ENCODE measurements around the gene NSUN2. TPM values are rescaled to one million over a fixed set of nuclear protein-coding genes. Genes with fewer than 3 reads are reported as not detected.
"Not testable (repeated sequence)": the region's sequence is repeated elsewhere in the genome, so short reads cannot be mapped to it uniquely, and the experiment has no call there.

NSUN2 gene
- total RNA-seq, 1 donor from 2014 or later = 26.4 TPM

DNA sequence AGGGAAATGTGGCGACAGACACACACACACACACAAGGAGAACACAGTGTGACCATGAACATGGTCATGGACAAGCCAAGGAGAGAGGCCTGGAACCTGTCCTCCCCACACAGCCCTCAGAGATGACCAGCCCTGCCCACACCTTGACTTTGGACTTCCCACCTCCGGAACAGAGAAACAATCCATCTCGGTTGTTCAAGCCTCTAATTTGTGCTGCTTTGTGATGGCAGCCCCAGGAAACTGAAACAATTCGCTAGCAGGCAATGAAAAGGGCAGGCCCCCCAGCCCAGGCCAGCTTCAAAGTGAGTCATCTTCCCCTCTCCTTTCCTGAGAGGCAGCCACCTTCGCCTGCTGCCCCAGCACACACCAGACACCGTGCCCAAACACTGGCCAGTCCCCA, 47.7 kb downstream of the NSUN2 start:
- ATAC-seq = peak; percentile 37

DNA sequence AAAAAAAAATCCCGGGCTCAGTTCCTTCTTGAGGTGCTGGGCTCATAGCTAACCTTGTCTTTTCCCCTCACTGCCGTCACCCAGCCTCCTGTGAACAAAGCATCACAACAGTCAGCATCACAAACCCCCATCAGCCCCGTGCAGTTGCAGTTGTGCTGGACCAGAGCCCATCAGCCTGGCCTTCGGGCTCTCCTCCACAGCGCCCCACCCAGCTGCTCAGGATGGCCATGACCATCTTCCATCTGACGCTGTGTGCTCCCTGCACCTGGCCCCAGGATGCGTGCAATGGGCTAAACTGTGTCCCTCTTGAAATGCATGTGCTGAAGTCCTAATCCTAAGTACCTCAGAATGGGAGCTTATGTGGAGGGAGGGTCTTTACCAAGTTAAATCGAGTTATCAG, 48.1 kb downstream of the NSUN2 start:
- ATAC-seq = no peak

More for the DNA sequence above, 47.7 kb downstream of the NSUN2 start:
- DNase-seq (ENCODE audit: low spot score) = no peak

DNA sequence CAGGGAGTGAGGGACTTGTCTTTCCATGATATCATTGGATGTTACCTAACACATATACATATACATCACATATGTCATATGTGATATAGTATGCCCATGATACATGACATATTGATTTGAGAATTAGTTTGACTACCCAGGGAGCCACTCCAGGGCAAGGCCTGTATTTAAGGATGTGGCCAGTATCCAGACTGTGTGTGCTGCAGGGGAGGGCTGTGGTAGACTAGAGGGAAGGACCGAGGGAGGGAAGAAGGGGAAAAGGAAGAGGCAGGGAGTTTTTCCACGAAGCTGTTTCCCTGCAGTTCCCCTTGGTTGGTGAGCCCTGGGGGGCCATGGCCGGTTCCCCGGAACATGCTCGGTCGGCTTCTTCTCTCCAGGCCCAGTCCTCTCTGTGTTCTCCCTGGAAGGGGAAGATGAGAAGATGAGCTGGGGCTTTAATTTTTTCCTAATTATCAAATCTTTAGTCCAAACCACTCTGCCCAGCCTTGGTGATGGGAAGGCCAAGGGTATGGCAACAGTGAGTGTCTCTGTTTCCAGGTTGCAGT, 48.7 kb downstream of the NSUN2 start:
- ATAC-seq (peak; percentile 19), DNase-seq (ENCODE audit: low spot score) (no peak)

More for the DNA sequence above, 48.1 kb downstream of the NSUN2 start:
- DNase-seq (ENCODE audit: low spot score) = no peak

DNA sequence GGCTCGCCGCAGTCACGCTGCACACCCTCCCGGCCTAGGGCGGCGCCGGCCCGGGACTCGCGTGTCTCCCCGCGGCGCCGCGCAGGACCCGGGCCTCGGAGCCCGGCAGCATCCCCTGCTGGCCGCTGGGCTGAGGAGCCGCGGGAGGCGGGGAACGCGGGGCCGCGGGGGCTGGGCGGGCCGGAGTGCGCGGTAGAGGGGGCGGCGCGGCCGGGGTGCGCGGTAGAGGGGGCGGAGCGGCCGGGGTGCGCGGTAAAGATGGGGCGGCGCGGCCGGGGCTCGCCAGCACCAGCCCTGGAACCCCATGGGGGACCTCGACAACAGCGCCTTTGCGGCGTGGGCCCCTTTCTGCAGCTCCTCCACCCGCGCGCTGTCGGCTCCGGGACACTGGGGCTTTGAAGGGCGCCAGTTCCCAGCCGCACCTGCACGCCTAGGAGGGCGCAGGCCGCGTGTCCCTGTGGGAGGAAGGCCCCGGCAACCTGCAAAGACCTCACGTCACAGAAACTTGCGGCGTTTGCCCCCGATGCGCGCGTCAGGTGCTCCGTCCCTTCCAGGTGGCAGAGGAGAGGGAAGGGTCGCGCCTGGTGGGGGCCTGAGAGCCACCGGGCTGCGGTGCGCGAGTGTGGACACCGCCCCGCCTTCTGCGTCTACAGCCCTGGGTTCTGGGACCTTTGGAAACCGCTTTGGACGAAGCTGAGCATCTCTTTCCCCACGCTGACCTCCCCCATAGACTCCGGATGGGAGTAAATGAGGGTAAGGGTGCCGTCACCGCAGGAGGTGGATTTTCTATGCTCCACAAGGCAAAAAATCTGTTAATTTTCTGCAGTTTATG, 49.6 kb downstream of the NSUN2 start:
- ATAC-seq (peak; percentile 94), DNase-seq (ENCODE audit: low spot score) (peak; percentile 77)

DNA sequence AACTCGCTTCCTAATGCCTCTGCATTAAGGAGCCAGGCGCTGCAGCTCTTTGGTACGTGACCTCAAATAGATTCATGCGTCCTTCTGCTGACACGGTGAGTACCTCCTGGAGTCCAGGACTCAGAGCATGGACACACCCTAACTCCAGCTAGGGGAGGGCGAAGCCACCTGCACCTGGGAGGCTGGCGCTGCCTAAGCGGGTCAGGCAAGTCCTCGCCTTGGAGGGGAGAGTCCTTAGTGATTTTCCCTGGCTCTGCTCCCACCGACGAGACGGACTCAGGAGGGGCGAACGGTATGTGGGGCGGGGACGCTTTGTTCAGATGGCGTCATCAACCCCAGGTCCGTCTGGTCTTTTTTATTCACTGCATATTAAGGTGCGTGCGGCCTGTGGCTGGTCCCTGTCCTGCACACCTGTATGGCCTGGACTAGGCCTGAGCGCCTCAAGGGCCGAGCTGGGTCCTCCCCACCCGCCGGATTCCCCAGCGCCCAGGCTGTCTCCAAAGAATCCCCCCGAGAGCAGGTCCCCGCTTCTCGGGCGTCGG, 50.3 kb downstream of the NSUN2 start:
- peak; percentile 23 for ATAC-seq
- DNase-seq (ENCODE audit: low spot score) = no peak

DNA sequence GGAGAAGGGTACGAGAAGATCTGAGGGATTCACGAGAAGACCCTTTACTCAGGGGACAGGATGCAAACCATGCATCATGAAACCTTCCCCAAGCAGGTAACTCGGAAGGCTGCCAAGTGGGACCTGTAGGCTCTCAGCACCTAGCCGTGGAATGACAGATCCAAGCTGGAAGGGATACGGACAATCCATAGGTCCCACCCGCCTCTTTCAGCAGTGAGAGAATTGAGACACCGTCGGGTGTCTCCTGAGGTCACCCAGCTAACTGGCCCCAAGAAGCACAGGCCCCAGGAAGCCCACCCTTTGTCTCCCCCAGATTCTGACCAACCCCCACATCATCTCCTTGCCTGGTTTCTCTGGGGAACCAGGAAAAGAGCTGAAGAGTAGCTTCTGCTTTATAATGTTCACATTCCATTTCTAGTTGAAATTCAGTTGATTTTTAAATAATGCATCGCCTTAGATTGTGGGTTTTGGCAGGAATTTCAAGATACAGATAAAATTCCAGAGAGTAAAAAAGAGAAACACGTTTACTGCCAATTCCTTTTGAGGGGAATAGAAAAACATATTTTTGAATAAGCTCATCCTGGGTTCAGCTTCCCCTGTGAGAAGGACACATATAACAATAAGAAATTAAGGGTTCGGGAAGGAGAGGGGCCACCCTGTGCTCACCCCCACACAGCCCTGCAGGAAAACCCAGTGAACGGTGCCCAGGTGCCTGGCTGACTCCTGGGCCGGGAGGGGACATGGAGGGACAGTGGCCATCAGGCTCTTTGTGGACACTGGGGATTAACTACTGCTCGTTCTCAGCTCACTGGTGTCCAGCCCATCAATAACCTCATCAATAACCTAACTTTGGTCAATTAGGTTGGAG, 51.1 kb downstream of the NSUN2 start:
- DNase-seq (ENCODE audit: low spot score) (peak; percentile 36), ATAC-seq (no peak)

DNA sequence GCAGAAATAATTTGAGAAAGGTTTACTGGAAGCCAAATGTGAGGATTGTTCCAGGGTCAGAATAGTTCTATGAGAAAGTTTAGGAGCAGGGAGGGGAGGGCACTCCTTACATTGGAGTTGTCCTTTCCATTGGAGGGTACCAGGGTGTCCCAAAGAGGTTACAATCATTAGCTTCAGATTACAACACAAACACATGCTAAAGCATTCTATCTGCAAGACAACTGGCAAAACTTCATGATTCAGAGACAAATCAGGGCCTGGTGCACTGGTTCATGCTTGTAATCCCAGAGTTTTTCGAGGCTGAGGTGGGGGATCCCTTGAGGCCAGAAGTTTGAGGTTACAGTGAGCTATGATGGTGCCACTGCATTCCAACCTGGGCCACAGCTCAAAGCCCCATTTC, 51.8 kb downstream of the NSUN2 start:
- no peak for DNase-seq (ENCODE audit: low spot score)
- no peak for ATAC-seq

DNA sequence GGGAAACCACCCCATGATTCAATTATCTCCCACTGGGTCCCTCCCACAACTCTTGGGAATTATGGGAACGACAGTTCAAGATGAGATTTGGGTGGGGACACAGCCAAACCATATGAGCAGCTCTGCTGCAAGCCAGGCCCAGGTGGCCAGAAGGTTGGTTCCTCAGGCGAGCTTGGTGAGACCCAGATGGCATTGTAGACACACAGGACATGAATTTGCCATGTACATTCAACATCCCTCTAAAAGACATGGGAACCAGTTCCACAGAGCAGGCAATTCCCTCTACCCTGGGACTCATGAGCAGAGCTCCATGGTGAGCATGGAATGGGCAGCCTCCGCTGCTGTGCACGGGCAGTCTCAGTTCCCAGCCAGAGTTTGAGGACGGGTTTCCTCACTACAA, 53.3 kb downstream of the NSUN2 start:
- DNase-seq (ENCODE audit: low spot score) (no peak), ATAC-seq (no peak)

DNA sequence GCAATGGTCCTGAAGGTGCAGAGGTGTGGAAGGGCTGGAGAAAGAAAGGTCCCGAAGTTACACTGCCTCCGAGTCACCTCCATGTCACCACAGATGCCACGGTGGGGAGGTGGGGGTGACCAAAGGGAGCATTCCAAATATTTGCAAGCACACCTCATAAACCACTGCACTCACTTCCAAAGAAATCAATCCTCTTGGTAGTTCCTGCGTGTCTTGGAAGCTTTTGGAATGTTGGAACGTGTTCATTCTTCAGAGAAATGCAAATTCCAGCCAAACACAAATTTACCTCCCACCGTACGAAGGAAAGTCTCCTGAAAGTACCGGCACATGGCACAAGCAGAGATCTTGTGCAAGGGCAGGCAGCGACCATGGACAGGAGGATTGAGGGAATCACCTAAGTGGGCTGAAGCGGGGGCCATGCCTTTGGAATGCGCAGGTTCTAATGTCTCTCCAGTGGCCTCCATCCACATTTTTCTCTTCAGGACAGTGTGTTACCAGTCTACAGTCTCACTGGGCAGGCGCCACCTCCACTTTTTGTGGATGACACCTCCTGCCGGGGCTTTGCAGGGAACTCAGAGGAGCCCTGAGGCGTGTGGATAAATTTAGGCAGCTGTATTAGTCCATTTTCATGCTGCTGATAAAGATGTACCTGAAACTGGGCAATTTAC, 54.0 kb downstream of the NSUN2 start:
- no peak for DNase-seq (ENCODE audit: low spot score)
- ATAC-seq = no peak

DNA sequence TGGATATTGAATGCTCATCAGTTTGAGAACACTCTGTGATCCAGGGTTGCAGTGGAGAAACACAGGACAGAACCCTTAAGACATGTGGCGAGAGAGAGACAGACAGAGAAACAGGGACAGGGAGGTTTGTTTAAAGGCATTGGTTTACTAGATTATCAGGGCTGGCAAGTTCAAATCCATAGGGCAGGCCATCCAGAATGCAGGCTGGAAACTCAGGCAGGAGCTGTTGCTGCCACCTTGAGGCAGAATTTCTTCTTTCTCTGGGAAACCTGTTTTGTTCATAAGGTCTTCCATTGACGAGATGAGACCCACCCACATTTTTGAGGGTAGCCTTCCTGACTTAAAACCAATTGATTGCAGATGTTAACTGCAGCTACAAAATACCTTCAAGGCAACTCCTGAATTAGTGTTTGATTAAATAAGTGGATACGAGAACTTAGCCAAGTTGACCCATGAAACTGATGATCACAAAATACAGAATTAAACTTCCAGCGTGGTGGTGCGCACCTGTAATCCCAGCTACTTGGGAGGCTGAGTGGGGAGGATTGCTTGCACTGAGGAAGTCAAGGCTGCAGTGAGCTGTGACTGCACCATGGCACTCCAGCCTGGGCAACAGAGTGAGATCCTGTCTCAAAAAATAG, 55.9 kb downstream of the NSUN2 start:
- peak; percentile 51 for DNase-seq (ENCODE audit: low spot score)
- peak; percentile 79 for ATAC-seq

DNA sequence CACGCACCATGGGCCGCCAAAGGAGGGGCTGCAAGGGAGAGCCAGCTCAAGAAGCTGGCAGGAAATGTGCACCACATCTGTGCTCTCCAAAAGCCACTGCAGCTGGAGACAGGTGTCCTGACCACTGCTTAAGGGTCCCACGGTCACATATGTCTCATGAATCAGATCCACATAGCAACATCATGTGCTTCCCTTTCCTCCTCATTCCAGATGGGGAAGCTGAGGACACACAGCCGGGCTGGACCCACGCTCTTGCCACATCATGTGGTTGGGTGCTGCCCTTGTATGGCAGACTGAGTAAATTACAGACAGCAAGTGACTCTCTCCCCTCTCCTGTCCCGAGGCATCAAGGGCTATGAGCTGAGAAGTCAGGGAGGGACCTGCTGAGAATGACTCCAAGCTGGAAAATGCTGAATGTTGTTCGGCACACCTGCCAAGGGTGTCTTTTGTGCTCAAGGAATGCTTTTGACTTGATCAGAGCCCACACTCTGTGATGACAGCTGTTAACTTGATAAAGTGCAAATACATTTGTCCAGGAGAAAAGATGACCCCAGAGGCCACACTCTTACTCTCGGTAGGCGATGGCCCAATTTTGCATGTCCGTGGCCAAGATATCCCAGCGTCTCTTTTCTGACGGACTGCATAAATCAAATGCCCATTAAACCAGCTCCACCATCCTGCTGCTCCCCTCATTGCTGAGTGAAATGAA, 58.2 kb downstream of the NSUN2 start:
- DNase-seq (ENCODE audit: low spot score) (peak; percentile 26), ATAC-seq (peak; percentile 38)

DNA sequence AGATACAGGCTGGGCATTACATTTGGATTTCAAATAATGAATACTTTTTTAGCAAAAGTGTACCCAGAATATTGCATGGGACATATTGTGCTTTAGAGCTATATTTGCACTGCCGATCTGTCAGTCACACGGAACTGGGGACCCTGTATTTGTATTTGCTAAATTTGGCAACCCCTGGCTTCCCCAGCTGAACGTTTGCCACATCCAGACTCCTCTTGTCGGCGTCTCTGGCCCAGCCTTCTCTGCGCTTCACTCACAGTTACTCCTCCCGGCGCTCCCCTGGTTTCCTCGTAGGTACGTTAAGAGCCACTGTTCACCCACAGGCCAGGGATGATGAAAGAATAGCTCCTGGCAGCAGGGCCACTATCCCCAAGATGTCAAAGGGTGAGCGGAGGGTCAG, 58.7 kb downstream of the NSUN2 start:
- ATAC-seq = no peak

DNA sequence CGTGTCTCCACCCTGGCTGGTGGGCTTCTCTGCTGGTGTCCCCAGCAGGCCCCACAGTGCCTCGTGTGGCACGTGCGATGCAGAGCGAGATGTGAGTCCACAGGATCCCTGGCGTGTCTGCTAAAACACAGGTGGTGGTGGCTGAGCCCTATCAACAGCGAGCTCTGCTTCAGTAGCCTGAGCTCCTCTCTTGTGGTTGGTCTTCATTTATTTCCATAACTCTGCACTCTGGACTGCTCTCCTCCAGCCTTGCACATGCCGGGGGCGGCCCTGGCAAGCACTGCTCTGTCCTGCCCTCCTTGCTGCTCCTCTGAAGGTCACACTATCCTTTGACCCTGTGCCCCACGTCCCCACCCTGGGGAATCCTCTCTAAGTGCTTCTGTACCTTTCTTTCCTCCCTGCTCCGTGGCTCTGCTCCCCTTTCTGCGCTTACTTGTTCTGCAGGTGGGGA, 59.2 kb downstream of the NSUN2 start:
- ATAC-seq (no peak), DNase-seq (ENCODE audit: low spot score) (no peak)

More for the DNA sequence above, 58.7 kb downstream of the NSUN2 start:
- DNase-seq (ENCODE audit: low spot score) = no peak

DNA sequence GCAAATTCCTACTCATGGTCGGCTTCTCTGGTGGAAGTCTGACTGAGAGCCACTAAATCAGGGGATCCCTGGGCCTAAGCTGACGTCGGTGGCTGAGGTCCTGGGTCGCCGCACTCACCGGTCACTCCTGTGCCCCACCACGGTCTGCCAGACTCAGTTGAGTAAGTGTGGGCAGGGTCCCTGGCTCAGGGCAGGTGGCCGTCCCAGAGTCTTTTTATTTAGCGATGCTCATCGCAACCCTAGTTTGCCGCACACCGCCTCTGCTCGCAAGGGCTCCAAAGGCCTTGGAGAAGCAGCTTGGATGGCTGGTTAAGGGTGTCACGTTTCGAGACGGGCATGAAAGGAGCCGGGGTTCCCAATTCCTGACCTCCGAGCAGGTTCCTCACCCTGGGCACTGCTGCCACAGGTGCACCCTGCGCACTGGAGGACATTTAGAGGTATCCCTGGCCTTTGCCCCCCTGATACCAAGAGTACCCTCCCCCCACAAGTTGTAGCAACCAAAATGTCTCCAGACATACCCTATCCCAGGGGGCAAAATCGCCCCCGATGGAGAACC, 59.9 kb downstream of the NSUN2 start:
- ATAC-seq (no peak), DNase-seq (ENCODE audit: low spot score) (peak; percentile 16)

DNA sequence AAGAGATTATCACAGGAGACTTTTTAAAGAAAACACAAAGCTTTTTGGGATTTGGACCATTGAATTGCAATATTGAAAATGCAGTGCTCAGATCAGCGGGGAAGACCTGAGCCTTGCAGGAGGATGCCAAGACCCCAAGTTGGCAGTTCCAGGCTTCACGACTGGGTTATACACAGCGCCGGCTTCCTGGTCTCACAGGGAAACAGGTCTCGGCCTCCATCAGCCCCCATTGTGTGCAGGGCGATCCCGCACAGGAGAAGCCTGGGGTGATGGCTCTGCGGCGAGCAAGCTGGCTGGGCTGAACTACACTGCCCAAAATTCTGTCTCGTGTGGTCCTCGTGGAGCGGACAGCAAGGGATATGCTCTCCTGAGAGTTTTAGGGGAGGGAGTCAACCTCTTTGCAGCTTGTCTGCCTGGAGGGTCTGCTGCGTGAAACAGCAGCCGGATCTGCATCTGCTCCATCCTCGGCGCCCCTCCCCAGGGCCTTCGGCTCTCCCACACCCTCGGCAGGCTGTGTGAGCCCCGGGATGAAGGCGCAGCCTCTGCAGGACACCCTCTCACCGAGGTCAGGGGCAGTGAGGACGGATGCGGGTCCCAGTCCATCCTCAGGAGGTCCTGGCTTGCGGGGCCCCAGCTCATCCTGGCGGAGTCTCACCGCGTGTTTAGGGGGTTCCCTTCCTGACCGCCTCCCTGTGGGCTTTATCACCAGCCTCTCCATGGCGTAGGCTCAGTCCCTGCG, 60.6 kb downstream of the NSUN2 start:
- ATAC-seq (no peak), DNase-seq (ENCODE audit: low spot score) (peak; percentile 28)

DNA sequence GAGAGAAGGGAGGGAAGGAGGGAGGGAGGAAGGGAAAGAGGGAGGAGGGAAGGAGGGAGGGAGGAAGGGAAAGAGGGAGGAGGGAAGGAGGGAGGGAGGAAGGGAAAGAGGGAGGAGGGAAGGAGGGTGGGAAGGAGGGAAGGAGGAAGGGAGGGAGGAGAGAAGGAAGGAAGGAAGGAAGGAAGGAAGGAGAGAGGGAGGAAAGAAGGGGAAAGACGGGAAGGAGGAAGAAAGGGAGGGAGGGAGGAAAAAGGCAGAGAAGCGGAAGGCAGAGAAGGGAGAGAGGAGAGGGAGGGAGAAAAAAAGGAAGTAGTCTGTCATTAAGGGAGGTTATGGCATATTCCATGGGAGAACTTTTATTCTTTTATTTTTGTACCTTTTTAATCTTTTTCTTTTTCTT, 61.2 kb downstream of the NSUN2 start:
- ATAC-seq; DNase-seq (ENCODE audit: low spot score): not testable (repeated sequence)

DNA sequence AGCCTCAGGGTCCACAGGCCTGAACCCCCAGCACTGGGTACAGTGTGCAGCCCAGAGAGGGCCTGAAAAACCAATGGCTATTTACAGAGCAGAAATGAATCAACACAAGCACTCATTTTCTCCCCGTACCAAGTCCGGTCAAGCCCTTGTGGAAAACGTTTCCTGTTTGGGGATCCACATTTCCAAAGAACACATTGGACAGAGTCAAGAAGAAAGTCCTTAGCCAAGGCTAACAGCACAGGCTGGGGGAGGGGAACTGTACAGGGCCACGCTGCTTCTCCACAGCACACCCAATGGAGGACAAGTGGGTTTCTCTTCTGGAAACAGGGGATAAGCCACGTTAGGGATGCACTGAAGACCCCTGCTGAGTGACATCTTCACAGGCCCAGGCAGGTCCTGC, 62.3 kb downstream of the NSUN2 start:
- ATAC-seq (no peak), DNase-seq (ENCODE audit: low spot score) (no peak)

DNA sequence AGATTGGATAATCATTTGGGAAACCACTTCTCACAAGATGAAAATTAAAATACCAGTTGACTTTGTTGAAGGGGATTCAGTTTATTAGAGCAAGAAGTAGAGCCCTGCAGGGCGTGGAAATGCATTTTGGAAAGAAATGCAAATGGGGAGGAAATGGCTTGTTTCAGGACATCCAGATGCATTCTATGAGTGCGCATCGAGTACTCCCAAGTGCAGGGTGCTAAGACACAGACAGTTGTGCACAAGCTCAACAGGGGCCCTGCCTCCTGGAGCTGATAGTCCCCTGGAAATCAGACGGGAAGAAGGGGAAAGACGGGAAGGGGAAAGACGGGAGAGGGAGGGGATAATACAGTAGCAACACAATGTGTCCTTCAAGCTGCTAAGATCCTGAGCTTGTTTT, 64.0 kb downstream of the NSUN2 start:
- DNase-seq (ENCODE audit: low spot score) (no peak), ATAC-seq (no peak)

DNA sequence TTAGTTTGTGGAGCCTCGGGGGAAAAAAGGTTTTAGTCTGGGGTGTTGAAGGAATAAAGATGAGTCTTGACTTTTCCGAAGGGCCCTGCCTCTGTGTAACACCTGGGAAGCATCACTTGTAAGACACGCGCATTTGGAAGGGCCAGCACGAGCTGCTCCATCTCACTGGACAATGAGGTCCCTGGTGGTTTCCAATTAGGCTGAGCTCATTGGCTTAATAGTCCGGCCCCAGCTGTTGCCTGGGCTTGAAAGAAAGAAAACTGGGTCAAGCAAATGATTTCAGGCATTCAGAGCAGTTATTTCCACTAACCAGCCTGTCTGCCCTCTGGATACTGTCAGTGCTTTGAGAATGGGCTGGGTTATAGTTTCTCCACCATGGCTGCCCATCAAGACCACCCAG, 64.5 kb downstream of the NSUN2 start:
- ATAC-seq (no peak), DNase-seq (ENCODE audit: low spot score) (no peak)

Data from left lobe of liver (tissue), 2 donors.